SK-N-SH (cell line): ENCODE results near the gene TBP. TPM values are rescaled to one million over a fixed set of nuclear protein-coding genes. Genes with fewer than 3 reads are reported as not detected.

Experiments used
- CTCF ChIA-PET: fragments of 300-600, 350-600 bp; formaldehyde crosslinking; extraction: SDS; loops from one replicate; lab custom pipeline; 2021; lab: Yijun Ruan, JAX
- POLR2A ChIA-PET: fragments of 350-600 bp; sonication (Branson Sonifier 250); formaldehyde crosslinking; extraction: SDS; loops from one replicate; lab custom pipeline; 2020; ENCODE audit warnings: antibody characterized with exemption, inconsistent platforms; lab: Yijun Ruan, JAX
- DNase-seq: peaks from one replicate; pipeline ENCODE4 v3.0.0; 2012
- H2AFZ ChIP-seq: fragments of 200-600 bp; sonication (generic); 2 replicates; pipeline ENCODE4 v1.8.1; 2016; ENCODE audit warnings: antibody characterized with exemption, mild to moderate bottlenecking, low read depth
- H3F3A ChIP-seq: fragments of 200-600 bp; sonication (generic); replicated peaks from 2 replicates; pipeline ENCODE3; 2016; ENCODE audit warnings: antibody characterized with exemption, mild to moderate bottlenecking; ENCODE audit not compliant: insufficient read depth
- H3K27ac ChIP-seq, 2 experiments: fragments of 200-500 bp in 1 of 2; fragments of 200-600 bp in 1 of 2; sonication (Bioruptor generic) in 1 of 2; sonication (generic), shearing (Covaris generic) in 1 of 2; 2 replicates each; pipeline versions ENCODE4 v1.5.1 to v1.6.1; 2014 to 2016; ENCODE audit warnings: low read depth in 2 of 2, inconsistent platforms in 1 of 2, low read length in 1 of 2, mild to moderate bottlenecking in 1 of 2, mixed read lengths in 1 of 2
- H3K27me3 ChIP-seq: fragments of 200-600 bp; sonication (generic), shearing (Covaris generic); 2 replicates; pipeline ENCODE4 v1.6.1; 2016; ENCODE audit warnings: mixed run types; ENCODE audit not compliant: insufficient read depth
- H3K36me3 ChIP-seq, 2 experiments: fragments of 200-500 bp in 1 of 2; fragments of 200-600 bp in 1 of 2; sonication (Bioruptor generic) in 1 of 2; sonication (generic) in 1 of 2; replicated peaks in 1 of 2; 2 replicates each; pipeline versions ENCODE3 to v1.5.1; 2014 to 2016; ENCODE audit warnings: low read length in 1 of 2, mild to moderate bottlenecking in 1 of 2; ENCODE audit not compliant: insufficient read depth in 2 of 2, control insufficient read depth in 1 of 2
- H3K4me1 ChIP-seq, 2 experiments: fragments of 200-500 bp in 1 of 2; fragments of 200-600 bp in 1 of 2; sonication (Bioruptor generic) in 1 of 2; sonication (generic), shearing (Covaris generic) in 1 of 2; 2 replicates each; pipeline versions ENCODE4 v1.5.1 to v1.6.1; 2014 to 2016; ENCODE audit warnings: low read depth in 1 of 2, low read length in 1 of 2, mixed run types in 1 of 2; ENCODE audit not compliant: insufficient read depth in 2 of 2, control insufficient read depth in 1 of 2
- H3K4me2 ChIP-seq: fragments of 200-600 bp; sonication (generic), shearing (Covaris generic); 2 replicates; pipeline ENCODE4 v1.6.1; 2017; ENCODE audit warnings: mixed run types
- H3K4me3 ChIP-seq, 2 experiments: fragments of 200-500 bp in 1 of 2; fragments of 200-600 bp in 1 of 2; sonication (Bioruptor generic) in 1 of 2; sonication (generic), shearing (Covaris generic) in 1 of 2; 2 replicates each; pipeline versions ENCODE4 v1.5.1 to v1.8.1; 2014 to 2016; ENCODE audit warnings: low read depth in 2 of 2, inconsistent platforms in 1 of 2, low read length in 1 of 2, mild to moderate bottlenecking in 1 of 2, mixed read lengths in 1 of 2, moderate library complexity in 1 of 2
- H3K79me2 ChIP-seq: fragments of 200-600 bp; sonication (generic); 2 replicates; pipeline ENCODE4 v1.8.1; 2017; ENCODE audit warnings: mild to moderate bottlenecking; ENCODE audit not compliant: insufficient read depth
- H3K9ac ChIP-seq: fragments of 200-600 bp; sonication (generic); 2 replicates; pipeline ENCODE4 v1.6.1; 2017; ENCODE audit warnings: mixed run types
- H3K9me2 ChIP-seq: fragments of 200-600 bp; sonication (generic); 2 replicates; pipeline ENCODE4 v1.6.1; 2017; ENCODE audit warnings: mixed run types
- H3K9me3 ChIP-seq: fragments of 200-600 bp; sonication (generic); 2 replicates; pipeline ENCODE4 v1.6.1; 2017; ENCODE audit warnings: mixed run types, mild to moderate bottlenecking, moderate library complexity
- H4K20me1 ChIP-seq: fragments of 200-600 bp; sonication (generic); 2 replicates; pipeline ENCODE4 v1.6.1; 2017; ENCODE audit warnings: mild to moderate bottlenecking, mixed run types; ENCODE audit not compliant: insufficient read depth
- CHD2 ChIP-seq: fragments of 150-350 bp; IDR thresholded peaks from 2 replicates; pipeline ENCODE4 v1.6.1; 2018; ENCODE audit warnings: low read length; ENCODE audit not compliant: partially characterized antibody
- CTCF ChIP-seq: fragments of 200-600 bp; sonication (generic); IDR thresholded peaks from 2 replicates; pipeline ENCODE4 v1.6.1; 2017; ENCODE audit warnings: antibody characterized with exemption, mild to moderate bottlenecking, moderate library complexity
- EP300 ChIP-seq, 2 experiments: IDR thresholded peaks; 2 replicates each; pipeline versions ENCODE4 v1.4.0 to v1.6.1; 2012; ENCODE audit warnings: borderline replicate concordance in 1 of 2, low read depth in 1 of 2, low read length in 1 of 2
- FOXJ3 ChIP-seq: sonication (generic); formaldehyde crosslinking; IDR thresholded peaks from 2 replicates; pipeline ENCODE4 v1.5.1; 2020; ENCODE audit warnings: mild to moderate bottlenecking, missing genetic modification reagents
- GABPA ChIP-seq: IDR thresholded peaks from 2 replicates; pipeline ENCODE4 v1.4.0; 2012; ENCODE audit warnings: low read depth, mild to moderate bottlenecking
- GATA2 ChIP-seq: sonication (generic); formaldehyde crosslinking; IDR thresholded peaks from 2 replicates; pipeline ENCODE4 v1.5.0; 2020; ENCODE audit warnings: mild to moderate bottlenecking, missing genetic modification reagents
- IRF3 ChIP-seq: fragments of 150-350 bp; IDR thresholded peaks from 2 replicates; pipeline ENCODE4 v1.6.1; 2016; ENCODE audit warnings: mild to moderate bottlenecking, low read depth, low read length
- NFIC ChIP-seq: IDR thresholded peaks from 2 replicates; pipeline ENCODE4 v1.4.0; 2012; ENCODE audit warnings: borderline replicate concordance
- RAD21 ChIP-seq: IDR thresholded peaks from 2 replicates; pipeline ENCODE4 v1.6.1; 2012; ENCODE audit warnings: mild to moderate bottlenecking, low read length
- RCOR1 ChIP-seq: fragments of 150-350 bp; IDR thresholded peaks from 2 replicates; pipeline ENCODE4 v1.6.1; 2017; ENCODE audit warnings: antibody characterized with exemption, low read length
- RFX5 ChIP-seq: IDR thresholded peaks from 2 replicates; pipeline ENCODE4 v1.6.1; 2012; ENCODE audit warnings: mild to moderate bottlenecking, improper control_type of control experiment, low read length
- RXRA ChIP-seq: IDR thresholded peaks from 2 replicates; pipeline ENCODE4 v1.4.0; 2012; ENCODE audit warnings: low read depth, mild to moderate bottlenecking, borderline replicate concordance
- SIN3A ChIP-seq: IDR thresholded peaks from 2 replicates; pipeline ENCODE4 v1.6.1; 2012; ENCODE audit warnings: low read depth, mild to moderate bottlenecking, low read length, moderate library complexity, borderline replicate concordance
- SMC3 ChIP-seq: IDR thresholded peaks from 2 replicates; pipeline ENCODE4 v1.6.1; 2012; ENCODE audit warnings: low read depth, low read length, improper control_type of control experiment
- TAF1 ChIP-seq: IDR thresholded peaks from 2 replicates; pipeline ENCODE4 v1.6.1; 2012; ENCODE audit warnings: low read depth, mild to moderate bottlenecking, low read length, moderate library complexity, borderline replicate concordance
- TCF12 ChIP-seq: IDR thresholded peaks from 2 replicates; pipeline ENCODE4 v1.4.0; 2012
- TEAD4 ChIP-seq: IDR thresholded peaks from 2 replicates; pipeline ENCODE4 v1.4.0; 2012; ENCODE audit warnings: mild to moderate bottlenecking, borderline replicate concordance; ENCODE audit not compliant: insufficient read depth
- USF2 ChIP-seq: fragments of 150-350 bp; IDR thresholded peaks from 2 replicates; pipeline ENCODE4 v1.6.1; 2017; ENCODE audit warnings: antibody characterized with exemption, low read length, low read depth, borderline replicate concordance
- YY1 ChIP-seq: IDR thresholded peaks from 2 replicates; pipeline ENCODE4 v1.4.0; 2012; ENCODE audit warnings: low read depth, mild to moderate bottlenecking
- ZBTB33 ChIP-seq: IDR thresholded peaks from 2 replicates; pipeline ENCODE4 v1.4.0; 2012; ENCODE audit warnings: low read depth, borderline replicate concordance
- WGBS: methylation state at CpG from one replicate; pipeline ENCODE4 v1.1.6; 2017; ENCODE audit warnings: low lambda C conversion rate; 5-methylcytosine and 5-hydroxymethylcytosine counted together
- polyA plus RNA-seq, 3 experiments: library from polyadenylated mRNA; depleted of rRNA; stranded (reverse); fragments of >200 nt; gene quantifications; 2 replicates each; pipeline ENCODE4 v1.2.3, GENCODE V29; 2012
- TF ChIP-seq, protein P1 (sequence below): IDR thresholded peaks from 2 replicates; pipeline ENCODE4 v1.4.0; 2012; ENCODE audit warnings: low read depth
- TF ChIP-seq, protein P2 (sequence below): IDR thresholded peaks from 2 replicates; pipeline ENCODE4 v1.4.0; 2012; ENCODE audit warnings: low read depth, borderline replicate concordance
- TF ChIP-seq, protein P3 (sequence below): IDR thresholded peaks from 2 replicates; pipeline ENCODE4 v1.6.1; 2012; ENCODE audit warnings: mild to moderate bottlenecking, low read depth, low read length, moderate library complexity

Gene TBP
- polyA plus RNA-seq, 1 of the 3 experiments (the other 2 are of a cell fraction): 45.5 TPM

DNA sequence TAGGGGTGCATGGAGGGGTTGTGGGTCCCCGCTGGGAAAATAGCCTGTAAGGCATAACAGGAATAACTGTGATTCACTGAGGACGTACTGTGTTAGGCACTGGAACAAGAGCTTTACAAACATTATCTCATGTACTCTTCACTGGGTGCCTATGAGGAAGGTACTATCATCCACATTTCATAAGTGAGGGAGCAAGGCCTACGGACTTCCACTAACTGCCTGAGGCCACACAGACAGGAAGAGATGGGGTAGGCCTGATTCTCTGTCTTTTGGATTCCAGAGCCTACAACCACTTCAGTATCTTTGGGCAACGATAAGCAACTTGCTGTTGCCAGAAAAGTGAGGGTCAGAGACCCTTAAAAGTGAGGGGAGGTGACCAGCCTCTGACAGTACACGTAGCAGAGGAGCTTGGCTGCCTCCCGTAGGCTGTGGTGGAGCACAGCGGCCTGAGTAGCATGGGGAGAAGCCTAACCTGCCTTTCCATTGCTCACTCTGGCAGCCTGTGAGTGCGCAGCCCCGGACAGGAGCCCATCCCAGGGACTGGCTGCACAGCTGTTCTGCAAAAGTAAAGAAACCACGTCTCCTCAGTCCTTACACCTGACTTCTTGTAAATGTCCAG, 31.5 kb upstream of the TBP start:
- Histone ChIP-seq H3K4me2 (no peak overlapping the region), H3K27ac (no peak overlapping the region), H3K9me3 (no peaks in the 10 kb centered on the region), H3K4me1 (peaks cover 0 to 9% of the 10 kb centered on the region in 2 experiments; a peak in 1 of 4 replicates), H3F3A (no peaks in the 10 kb centered on the region), H3K27me3 (no peaks in the 10 kb centered on the region), H3K36me3 (no peaks in the 10 kb centered on the region), H4K20me1 (no peaks in the 10 kb centered on the region), H3K4me3 (no peak overlapping the region), H3K79me2 (no peaks in the 10 kb centered on the region), H3K9me2 (no peaks in the 10 kb centered on the region), H2AFZ (no peak overlapping the region), H3K9ac (no peak overlapping the region)
- CTCF ChIA-PET: interaction anchor here (0.9 to 3.6 kb wide), 9 partner anchors 9 to 732 kb away, joined by 3 to 25 read pairs (median 4); no protein-coding TSS in a partner anchor
- DNase-seq: peak; percentile 51
- POLR2A ChIA-PET: no interaction called here
- 84% methylated on average over 6 of the region's 10 CpGs for WGBS
- TF ChIP-seq SIN3A (no peak), GABPA (no peak), YY1 (no peak), SMC3 (peak; percentile 45), EP300 (IDR thresholded peaks at IDR 0.05; ENCODE audit: borderline replicate concordance in 1 of 2, low read depth in 1 of 2, low read length in 1 of 2) (no peak), TAF1 (no peak), TEAD4 (no peak), RXRA (no peak), CTCF (peak; percentile 54), RCOR1 (no peak), NFIC (no peak), TCF12 (no peak), RAD21 (peak; percentile 65), GATA2 (CRISPR knock-in tag) (no peak), USF2 (no peak), ZBTB33 (no peak), RFX5 (no peak), CHD2 (no peak), IRF3 (no peak), FOXJ3 (no peak)
- TF ChIP-seq, protein P1, sequence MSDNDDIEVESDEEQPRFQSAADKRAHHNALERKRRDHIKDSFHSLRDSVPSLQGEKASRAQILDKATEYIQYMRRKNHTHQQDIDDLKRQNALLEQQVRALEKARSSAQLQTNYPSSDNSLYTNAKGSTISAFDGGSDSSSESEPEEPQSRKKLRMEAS: no peak
- TF ChIP-seq, protein P2, sequence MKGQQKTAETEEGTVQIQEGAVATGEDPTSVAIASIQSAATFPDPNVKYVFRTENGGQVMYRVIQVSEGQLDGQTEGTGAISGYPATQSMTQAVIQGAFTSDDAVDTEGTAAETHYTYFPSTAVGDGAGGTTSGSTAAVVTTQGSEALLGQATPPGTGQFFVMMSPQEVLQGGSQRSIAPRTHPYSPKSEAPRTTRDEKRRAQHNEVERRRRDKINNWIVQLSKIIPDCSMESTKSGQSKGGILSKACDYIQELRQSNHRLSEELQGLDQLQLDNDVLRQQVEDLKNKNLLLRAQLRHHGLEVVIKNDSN: no peak
- TF ChIP-seq, protein P3, sequence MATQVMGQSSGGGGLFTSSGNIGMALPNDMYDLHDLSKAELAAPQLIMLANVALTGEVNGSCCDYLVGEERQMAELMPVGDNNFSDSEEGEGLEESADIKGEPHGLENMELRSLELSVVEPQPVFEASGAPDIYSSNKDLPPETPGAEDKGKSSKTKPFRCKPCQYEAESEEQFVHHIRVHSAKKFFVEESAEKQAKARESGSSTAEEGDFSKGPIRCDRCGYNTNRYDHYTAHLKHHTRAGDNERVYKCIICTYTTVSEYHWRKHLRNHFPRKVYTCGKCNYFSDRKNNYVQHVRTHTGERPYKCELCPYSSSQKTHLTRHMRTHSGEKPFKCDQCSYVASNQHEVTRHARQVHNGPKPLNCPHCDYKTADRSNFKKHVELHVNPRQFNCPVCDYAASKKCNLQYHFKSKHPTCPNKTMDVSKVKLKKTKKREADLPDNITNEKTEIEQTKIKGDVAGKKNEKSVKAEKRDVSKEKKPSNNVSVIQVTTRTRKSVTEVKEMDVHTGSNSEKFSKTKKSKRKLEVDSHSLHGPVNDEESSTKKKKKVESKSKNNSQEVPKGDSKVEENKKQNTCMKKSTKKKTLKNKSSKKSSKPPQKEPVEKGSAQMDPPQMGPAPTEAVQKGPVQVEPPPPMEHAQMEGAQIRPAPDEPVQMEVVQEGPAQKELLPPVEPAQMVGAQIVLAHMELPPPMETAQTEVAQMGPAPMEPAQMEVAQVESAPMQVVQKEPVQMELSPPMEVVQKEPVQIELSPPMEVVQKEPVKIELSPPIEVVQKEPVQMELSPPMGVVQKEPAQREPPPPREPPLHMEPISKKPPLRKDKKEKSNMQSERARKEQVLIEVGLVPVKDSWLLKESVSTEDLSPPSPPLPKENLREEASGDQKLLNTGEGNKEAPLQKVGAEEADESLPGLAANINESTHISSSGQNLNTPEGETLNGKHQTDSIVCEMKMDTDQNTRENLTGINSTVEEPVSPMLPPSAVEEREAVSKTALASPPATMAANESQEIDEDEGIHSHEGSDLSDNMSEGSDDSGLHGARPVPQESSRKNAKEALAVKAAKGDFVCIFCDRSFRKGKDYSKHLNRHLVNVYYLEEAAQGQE: no peak
